Stimulated activated CD8-positive, alpha-beta memory T cell treated with anti-CD3 and anti-CD28 coated beads, Interleukin-4, amount 100 ng/mL, for 1 hour (primary cell): ENCODE data around the gene SOCS2.
"Not testable (repeated sequence)": the region's sequence is repeated elsewhere in the genome, so short reads cannot be mapped to it uniquely, and the experiment has no call there.

Experiments used
- DNase-seq, 2 donors: peaks; one replicate each; pipeline ENCODE4 v3.0.0-alpha.2; 2020; ENCODE audit warnings: low read depth in 2 of 2, low spot score in 1 of 2

The SOCS2 gene, protein sequence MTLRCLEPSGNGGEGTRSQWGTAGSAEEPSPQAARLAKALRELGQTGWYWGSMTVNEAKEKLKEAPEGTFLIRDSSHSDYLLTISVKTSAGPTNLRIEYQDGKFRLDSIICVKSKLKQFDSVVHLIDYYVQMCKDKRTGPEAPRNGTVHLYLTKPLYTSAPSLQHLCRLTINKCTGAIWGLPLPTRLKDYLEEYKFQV

DNA sequence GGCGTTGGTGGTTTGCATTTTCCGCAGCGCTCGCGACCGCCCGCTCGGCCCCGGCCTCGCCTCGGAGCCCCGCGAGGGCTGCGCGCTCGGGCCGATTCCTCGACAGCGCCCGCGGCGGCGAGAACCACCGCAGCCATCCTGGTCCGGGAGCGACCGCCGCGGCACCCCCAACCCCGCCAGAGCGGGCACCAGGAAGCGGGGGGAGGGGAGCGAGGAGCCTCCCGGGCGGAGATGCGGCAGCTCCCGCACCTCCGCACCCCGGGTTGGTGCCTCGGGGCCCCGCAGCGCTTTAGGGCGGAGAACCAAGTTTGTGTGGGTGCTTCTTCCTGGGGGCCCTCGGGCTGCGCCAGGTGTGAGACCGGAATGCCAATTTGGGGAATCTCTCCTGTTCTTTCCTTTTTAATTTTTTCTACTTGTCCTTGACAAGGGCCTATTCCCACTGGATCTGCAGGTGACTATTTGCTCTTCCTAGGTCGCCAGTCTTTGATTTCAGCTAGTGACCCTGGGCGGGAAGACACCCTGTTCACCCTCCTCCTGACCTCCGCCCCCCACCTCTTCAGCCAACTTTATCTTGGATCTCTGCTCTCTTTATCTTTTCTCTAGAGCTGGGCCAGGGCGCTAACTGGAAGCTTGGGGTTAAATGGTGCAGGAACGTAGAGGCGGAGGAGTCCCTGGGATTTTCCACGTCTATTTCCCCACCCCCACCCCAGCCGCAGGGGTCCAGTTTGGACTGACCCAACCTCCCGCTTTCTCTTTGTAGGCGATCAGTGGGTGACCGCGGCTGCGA lies at the start of gene SOCS2:
TSS of gene SOCS2 (plus strand) at position 751 of the 787 bp plus-strand sequence. CDS start 223 bp downstream, outside the sequence.
- no peak for DNase-seq

DNA sequence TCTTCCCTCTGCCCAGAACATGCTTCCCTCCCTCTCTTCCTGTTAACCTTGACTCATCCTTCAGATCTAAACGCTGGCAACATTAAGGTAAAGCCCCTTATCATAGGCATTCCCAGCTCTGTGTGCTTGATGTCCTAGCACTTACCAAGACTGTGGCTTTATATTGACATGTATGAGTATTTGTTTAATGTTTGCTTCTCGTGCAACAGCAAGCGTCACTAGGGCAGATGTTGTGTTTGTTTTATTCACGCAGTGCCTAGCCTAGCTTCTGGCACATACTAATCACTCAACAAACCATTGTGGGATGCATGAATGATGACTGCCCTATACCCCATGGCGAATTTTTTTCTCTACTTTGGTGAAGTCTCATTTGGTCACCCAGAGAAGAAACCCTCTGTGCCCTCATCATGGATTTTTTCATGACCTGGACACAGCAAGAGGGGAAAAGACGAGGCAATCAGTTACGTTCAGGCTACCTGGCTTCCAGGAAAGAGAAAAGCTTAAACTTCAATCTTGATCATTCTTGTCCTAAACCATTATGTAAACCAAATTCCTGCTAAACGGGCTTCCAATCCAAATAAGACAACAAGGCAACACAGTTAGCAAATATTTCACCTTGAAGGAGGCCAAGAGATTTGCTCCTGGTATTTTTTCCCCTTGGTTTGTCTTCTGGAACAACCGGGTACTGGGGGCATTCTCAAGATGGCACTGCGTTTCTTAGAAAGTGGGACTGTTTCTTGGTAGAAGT lies 47.9 kb upstream of the SOCS2 start:
- no peak for DNase-seq

DNA sequence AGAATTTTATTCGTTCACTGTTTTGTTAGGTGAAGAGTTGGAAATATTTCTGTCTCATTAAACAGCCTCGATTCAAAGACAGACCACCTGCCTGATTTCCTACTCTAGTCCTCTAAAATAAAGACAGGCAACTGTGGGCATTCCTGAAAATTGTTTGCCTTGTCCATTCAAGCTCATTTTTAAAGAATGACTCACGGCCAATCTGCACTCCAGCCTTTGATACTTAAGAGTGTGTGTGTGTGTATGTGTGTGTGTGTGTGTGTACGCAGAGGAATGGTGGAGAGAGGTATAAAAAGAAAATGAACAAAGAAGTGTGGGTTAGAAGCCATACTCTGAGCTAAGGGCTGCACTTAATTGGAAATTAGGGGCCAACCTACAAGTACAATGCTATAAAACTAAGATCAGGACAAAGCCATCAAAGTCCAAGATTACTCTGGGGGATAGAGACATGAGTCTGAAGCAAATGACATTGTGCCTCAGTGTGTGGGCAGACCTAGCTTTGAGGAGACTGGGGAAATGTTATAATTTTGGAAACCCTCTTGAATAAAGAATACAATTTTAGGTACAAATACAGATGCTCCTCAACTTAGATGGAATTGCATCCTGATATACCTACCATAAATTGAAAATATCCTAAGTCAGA lies 45.6 kb upstream of the SOCS2 start:
- no peak for DNase-seq

DNA sequence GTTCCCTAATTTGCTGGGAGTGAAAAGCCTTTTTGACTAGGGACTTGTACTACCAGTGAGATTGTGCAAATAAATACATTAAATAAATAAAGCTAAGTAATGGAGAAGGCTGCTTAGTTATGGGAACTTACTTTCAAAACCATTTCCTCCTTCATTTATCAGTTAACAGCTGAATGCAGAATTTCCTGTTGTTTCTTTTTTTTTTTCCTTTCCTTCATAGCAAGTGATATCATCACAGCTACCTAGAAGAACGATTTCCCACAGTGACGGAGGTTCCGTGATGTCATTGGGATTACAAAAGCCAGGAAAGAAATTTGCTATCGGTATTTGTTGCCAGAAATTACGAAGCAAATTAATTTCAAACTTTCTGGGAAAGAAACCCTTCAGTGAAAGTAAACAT lies 42.1 kb upstream of the SOCS2 start:
- DNase-seq: no peak

DNA sequence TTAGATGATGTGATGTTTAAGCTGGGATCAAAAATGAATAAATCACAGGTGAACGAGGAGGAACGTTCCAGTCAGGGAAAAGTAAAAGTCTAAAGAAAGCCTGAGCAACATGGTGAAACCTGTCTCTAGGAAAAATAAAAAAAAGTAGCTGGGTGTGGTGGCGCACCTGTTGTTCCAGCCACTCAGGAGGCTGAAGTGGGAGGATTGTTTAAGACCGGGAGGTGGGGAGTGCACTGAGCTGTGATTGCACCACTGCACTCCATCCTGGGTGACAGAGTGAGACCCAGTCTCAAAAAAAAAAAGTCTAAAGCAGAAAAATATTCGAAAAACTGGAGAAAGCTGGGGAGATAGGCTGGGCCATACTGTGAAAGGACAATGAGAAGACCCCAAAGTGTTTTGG lies 39.2 kb upstream of the SOCS2 start:
- no peak for DNase-seq

DNA sequence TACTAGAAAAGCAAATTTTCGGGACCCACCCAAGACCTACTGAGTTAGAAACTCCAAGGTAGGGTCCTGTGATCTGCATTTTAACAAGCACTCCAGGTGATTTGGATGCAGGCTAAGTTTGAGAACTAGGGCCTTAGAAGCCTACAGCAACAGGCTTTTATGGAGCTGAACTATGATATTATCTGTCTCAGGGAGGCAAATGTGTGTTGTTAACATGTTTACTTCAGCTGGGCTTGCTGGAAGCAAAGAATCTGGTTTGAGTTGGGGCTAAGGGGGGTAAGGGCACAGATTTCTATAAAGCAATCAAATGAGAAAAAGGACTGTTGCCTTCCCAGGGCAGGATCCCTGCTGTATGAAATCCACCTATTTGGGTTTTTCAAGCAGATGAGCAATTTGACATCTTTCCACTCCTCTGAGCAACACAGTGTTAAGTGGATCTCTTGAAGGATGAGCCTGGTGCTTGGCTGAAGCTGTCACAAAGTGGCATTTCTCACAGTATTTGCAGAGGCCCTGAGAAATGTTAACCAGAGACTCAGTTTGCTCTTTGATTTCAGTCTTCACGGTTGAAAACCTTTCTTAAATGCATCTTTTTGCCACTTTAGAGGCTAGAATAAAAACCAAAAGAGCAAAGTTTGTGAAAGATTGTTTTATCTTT lies 36.2 kb upstream of the SOCS2 start:
- DNase-seq: no peak

DNA sequence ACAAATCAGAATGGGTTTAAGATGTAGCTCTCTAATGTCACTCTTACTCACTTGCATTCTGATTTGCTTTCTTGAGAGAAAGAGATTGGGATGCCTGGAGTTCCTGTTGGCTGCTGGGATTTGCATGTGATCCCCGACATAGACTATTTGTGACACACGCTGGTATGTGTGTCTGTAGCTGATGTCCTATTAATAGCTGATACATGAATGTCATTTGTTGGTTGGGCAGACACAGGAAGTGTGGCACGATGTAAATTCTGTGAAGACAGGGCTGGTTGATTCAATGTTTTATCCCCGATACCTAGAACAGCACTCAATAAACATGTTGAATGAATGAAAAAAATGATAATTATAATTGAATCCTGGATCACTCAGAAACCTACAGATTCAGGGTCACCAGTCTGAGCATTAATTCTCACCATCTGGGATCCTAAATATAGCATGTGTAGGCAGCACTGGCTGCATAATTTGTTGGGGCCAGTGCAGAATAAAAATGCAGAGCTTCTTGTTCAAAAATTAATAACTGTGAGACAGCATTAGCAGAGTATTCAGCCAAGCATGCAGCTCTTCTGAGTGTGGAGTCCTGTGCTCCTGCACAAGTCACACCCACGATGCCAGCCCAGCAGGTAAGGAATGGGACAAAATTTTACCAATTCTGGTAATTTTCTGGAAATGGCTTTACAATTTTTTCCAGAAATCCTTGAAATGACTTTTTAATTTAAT lies 35.5 kb upstream of the SOCS2 start:
- no peak for DNase-seq

DNA sequence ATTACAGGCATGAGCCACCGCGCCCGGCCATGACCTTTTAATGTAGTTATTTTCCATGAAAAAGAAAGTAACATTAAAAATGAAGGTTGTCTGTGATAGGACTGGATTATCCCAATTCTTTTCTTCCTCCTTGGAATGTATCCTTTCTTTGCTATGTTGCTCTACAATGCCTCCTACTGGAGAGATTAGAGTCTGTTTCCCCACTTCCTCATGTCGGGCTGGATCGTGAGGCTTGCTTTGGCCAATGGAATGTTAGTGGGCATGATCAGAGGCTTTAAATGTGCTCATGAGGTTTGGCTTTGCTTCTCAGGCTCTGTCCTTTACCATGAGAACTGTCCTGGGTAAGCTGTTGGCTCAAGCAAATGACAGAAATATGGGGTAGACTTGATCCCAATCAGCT lies 34.7 kb upstream of the SOCS2 start:
- no peak for DNase-seq

DNA sequence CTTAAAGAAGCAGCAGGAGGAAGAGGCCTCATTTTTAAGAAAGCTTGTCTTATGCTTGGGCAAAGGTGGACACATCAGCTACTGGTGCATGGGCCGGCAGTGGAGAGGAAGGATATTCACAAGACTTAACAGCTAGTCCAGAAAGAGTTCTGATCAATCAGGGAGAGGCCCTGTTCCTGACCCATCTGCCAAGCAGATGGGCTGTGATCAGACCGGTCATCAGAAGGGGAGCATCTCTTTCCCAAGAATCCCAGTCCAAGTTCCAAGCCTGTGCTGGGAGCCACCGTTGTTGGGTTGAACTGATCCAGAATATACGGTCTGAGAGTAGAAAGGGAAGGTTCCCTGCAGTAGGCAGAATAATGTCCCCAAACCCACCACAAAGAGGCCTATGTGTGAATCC lies 32.7 kb upstream of the SOCS2 start:
- no peak for DNase-seq

DNA sequence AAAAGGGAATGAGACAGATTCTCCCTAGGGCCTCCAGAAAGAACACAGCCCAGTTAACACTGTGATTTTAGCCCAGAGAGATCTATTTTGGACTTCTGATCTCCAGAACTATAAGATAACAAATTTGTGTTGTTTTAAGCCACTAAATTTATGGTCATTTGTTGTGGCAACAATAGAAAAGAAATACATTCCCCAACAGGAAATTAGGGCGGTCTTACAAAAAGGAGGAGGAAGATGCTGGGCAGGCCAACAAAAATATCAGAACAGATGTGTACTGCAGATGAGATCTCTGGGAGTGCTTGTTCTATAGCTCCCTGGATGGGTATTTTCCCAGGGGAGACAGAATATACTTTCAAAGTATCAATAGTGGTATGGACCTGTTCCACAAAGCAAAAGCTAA lies 32.0 kb upstream of the SOCS2 start:
- DNase-seq: no peak

DNA sequence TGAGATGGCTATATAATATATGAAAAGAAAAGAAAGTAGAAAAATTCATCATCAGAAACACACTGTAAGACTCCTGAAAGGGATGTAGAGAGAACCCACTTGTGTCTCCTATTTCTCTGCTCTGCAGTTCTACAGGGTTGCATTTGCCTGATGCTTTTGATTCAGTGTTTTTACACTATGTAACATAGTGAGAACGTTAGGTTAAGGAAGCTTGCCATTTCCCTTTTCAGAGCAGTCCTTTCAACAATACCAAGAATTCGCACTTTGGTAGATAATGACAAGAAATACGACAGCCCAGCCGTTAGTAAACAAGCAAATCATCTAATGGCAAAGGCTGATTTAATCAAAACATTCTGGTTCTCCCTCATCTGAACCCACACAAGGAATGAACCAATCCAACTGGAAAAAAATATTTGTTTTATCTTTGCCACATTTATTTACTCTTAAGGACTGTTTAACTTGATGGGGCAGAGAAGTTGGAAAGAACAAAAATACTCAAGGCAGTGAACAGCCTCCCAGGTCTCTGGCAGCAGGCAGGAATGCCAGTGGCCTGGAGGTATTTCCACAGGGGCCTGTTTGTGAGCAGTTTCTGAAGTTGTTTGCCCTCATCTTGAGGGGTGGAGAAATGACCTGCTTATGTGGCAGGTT lies 30.8 kb upstream of the SOCS2 start:
- no peak for DNase-seq

DNA sequence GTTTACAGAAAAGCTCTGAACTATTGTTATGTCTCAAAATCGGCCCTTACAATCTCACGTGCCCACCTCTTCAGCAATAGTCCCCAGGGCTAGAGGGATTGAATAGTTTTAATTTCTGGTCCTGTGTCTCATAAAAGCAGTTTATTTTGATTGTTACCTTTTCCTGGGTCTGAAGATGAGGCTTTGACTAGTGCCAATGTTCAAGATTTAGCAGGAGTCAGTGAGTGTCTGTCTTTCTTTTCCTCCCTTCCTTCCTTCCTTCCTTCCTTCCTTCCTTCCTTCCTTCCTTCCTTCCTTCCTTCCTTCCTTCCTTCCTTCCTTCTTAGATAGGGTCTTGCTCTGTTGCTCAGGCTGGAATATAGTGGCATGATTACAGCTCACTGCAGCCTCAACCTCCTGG lies 24.7 kb upstream of the SOCS2 start:
- no peak for DNase-seq

DNA sequence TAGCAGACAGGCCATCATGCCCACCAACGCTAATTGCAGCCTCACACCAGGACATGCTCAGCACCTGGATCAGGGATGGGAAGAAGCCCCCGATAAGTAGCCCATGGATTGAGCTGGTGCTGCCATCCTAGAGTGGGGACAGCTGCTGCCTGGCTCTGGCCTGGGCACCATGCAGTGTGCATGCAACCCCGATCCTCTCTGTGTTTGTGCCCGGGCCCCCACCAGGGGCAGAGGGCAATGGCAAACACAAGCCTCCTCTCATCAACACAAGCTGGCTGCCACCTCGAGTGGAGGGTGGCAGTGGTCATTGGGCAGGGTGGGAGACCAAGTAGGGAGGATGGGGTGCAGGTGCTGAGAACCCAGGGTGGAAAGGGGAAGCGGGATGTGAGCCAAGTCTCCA lies 23.3 kb upstream of the SOCS2 start:
- DNase-seq: no peak

DNA sequence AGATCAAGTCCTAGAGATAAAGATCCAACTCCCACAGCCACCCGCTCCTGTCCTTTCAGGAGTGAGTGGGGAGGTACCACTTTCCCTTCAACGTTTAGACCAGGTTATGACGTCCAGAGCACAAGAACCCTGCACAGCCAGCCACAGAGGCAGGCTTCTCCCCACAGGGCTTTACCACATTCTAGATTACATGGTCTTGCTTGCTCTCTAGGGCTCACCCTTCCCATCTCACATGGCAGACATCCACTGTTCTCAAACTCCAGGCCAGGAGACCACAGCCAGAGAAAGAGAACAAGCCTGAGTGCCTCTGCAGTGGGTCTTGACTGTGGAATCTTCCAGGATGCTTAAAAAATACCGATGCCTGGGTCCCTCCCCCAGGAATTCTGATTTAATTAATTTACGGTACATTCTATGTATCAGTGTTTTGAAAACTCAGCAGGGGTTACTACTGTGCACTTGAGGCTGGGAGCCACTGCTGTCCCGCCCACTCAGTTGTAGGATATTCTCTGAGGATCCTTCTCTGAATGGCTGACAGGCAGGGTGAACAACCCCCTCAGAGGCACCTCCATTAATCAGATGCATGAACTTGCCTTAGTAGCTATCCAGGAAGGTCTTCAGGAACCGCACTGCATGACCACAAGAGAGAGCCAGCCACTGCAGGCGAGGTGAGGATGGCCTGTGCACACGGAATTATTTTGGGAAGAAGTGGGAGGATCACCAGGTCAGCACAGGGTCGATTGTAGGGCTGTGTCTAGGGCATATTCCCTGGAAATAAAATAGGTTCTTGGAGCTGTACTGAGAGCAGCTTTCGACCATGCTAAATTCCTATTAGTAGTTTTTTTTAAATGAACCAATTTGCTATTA lies 21.5 kb upstream of the SOCS2 start:
- DNase-seq: no peak

DNA sequence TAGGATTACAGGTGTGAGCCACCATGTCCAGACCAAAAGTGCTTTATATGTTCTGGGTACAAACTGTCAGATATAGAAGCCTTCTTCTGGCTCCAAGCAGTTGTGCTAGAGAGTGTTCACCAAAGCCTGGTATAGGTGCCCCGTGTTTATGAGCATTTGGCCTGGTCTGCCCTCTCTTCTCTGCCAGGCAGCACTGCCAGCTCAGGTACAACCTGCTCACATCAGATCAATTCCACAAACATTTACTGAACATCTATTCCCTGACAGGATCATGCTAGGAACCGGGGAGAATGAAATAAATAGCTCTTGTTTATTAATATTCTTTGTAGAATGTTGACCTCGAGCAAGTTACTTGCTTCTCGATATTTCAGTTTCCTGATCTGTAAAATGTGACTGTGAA lies 20.0 kb upstream of the SOCS2 start:
- DNase-seq: no peak

DNA sequence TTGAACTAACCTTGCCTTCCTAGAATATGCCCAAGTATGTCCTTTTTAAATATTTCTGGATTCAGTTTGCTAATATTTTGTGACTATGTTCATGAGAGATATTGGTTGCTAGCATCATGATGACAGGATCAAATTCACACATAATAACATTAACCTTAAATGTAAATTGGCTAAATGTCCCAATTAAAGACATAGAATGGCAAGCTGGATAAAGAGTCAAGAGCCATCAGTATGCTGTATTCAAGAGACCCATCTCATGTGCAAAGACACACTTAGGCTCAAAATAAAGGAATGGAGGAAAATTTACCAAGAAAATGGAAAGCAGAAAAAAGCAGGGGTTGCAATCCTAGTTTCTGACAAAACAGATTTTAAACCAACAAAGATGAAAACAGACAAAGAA lies 14.6 kb upstream of the SOCS2 start:
- not testable (repeated sequence) for DNase-seq

DNA sequence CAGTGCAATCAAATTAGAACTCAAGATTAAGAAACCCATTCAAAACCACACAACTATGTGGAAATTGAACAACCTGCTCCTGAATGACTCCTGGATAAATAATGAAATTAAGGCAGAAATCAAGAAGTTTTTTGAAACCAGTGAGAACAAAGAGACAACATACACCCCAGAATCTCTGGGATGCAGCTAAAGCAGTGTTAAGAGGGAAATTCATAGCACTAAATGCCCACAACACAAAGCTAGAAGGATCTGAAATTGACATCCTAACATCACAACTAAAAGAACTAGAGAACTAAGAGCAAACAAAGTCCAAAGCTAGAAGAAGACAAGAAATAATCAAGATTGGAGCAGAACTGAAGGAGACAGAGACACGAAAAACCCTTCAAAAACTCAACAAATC lies 13.8 kb upstream of the SOCS2 start:
- DNase-seq: not testable (repeated sequence)

DNA sequence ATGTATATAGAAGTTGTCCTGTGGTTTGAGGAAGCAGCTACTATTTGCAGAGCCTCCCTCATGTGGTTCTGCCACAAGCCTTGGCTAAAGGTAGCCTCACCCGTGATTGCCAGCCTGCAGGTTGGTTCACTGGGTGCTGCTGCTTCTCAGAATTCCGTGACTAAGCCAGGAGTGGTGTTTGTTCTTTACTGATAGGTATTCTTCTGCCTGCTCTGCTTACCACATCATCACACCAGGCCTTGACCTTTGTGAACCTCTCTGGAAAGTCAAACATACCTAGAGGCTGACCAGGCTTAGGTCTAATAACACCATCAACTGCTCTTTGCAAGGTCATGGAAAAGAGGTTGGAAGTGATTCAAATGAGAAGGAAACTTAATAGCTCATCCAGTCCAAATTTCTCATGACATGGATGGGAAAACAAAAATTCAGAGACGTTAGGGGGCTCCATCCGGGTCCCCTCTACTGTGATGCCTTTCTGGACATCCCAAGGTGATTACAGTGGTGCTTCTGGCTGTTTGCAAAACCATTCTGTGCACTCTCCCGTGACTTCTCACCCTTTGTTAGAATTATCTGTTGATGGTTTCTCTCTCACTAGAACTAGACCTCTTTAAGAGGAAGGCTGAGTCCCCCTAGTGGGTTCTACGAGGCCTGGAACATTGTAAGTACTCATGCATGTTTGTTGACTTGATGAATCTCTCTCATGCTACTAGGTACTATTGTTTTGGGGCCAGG lies 8.5 kb upstream of the SOCS2 start:
- DNase-seq: no peak
